GM21786 (cell line): ENCODE data around the gene C1orf146.
"Not testable (repeated sequence)": the region's sequence is repeated elsewhere in the genome, so short reads cannot be mapped to it uniquely, and the experiment has no call there.

Source experiments
- ATAC-seq: cut with Tn5 transposase; IDR thresholded peaks from one replicate; pipeline ENCODE4 v1.9.1; 2021; ENCODE audit not compliant: unreplicated experiment

Gene C1orf146, protein sequence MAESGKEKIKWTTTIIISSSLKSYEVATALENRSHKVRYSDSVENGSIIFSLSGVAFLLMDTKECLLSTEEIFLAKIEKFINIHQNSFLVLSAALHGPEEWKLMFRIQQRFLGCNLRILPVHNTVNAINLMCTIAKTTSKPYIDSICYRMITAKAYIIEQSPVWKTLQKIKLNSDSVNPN

DNA sequence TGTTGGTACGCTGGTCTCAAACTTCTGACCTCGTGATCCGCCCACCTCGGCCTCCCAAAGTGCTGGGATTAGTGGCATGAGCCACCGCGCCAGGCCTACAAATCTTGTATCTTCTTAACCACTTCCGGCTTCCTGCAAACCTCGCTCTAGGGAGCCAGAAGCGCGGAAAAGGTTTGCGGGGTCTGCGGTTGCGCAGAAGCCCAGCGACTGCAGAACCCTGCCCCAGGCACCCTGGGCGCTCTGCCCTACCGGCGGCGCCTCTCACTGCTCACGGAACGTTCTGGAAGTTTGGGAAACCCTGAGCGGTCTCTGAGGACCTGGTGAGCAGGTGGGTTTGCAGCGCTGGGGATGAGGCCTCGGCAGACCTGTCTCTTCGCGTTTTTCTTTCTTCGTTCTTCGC lies at the start of gene C1orf146:
C1orf146 (plus strand) TSS at position 195 of the 400 bp plus-strand sequence. CDS start 13,506 bp downstream, outside the sequence.
- ATAC-seq, result no peak

DNA sequence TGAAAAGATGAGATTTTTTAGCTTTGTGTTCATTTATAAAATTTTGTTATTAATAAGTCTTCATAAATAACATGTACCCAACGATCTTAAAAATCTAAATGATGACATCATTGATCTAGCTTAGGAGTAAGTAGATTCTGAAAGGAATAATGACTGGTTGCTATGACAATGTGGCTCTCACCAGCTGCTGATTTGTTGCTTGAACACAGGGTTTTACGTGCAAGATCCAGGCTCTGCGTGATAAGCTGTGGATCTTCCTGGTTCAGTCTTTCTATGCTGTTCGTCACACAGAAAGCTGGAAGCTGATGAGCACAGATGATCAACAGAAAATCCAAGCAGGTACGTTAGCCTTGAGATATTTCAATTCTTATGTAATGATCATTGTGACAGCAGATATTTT lies 49.1 kb upstream of the C1orf146 start:
- ATAC-seq, result no peak

DNA sequence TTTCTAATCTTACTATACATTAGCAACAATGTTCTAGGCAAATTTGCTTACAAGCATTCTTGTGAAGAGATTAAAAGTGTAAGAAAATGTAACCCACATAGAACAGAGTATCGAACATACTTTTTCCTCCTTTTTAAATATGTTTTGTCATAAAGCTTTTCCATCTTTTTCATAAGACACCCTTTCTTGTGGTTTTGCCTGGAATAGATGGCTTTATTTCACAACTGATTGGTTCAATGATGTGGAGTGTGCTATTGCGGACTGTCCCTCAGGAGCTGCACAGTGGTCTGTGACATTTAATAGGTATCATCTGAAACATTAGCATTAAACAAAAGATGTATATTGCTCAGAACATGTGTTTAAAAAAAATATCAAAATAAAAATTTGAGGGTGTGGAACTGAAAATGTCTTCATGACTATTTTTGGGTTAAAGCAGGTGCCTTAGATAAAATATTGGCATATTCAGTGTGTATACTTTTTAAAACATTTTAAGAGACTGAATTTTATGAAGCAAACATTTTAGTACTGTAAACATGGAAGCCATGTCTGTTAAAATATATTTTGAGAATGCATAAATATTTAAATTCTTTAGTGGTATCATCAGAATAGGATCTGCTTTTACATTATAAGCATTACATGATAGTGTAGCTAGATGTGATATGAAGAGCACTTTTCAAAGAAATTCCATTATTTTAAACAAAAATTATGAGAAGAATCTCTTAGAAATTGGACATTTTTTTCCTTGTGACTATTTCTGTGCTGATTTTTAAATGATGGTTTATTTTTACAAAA lies 48.3 kb upstream of the C1orf146 start:
- ATAC-seq, result no peak

DNA sequence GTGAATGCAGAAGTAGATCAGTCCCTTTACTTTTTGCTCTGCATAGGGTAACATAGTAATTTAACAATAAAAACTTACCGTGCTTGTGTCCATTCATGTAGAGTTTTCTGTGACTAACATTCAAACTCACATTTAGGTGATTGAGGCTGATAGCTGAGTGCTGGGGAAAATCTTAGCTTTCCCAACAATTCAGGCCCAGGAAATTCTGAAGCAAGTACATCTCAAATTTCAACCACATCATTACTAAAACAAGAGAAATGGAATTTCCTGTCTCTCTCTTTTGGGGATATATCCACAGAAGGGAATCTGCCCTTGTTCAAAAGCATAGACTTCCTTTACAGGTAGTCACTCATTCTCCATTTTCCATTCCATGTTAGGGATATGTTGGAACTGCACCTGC lies 33.1 kb upstream of the C1orf146 start:
- no peak for ATAC-seq

DNA sequence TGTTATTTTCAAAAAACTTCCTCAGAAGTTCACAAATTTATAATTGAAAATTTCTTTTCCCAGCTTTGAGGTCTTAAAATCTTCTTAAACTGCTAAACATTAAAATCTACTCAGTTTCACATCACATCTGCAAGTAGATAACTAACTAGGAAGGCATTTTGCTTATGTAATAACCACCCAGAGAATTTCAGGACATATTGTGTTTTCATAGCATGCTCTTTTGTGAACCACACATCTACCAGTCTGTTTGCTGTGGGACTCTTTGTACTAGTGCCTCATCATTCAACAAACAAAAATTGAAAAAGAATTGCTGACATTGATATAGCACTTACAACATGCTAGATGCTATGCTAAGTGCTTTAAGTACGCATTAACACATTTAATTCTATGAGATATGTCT lies 31.6 kb upstream of the C1orf146 start:
- no peak for ATAC-seq

DNA sequence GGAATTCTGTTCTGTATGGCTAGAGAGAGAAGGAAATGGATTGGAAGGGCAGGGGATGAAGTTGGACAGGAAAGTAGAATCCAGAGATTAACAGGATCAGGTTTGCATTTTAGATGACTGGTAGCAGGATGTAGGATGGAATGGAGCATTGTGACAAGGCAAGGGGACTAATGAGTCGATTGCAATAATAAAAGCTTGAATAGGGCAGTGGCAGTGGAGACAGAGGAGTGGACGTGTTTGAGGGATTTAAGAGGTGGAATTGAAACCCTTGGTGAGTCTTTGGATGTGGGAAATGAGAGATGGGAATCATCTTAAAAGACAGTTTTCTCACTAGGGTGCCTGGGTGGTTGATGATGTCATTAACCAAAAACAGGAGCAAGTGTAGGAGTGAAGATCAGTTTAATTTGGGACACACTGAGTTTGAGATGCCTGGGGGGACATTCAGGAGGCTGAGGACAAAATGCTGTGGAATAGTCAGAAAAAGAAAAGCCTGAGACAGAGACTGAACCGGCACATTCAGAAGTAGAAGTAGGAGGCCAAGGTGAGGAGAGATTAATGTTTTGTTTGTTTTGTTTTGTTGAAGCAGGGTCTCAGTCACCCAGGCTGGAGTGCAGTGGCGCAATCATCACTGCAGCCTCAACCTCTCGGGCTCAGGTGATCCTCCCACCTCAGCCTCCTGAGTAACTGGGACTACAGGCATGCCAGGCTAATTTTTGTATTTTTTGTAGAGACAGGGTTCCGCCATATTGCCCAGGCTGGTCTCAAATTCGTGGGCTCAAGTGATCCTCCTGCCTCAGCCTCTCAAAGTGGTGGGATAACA lies 29.1 kb upstream of the C1orf146 start:
- ATAC-seq, result no peak

DNA sequence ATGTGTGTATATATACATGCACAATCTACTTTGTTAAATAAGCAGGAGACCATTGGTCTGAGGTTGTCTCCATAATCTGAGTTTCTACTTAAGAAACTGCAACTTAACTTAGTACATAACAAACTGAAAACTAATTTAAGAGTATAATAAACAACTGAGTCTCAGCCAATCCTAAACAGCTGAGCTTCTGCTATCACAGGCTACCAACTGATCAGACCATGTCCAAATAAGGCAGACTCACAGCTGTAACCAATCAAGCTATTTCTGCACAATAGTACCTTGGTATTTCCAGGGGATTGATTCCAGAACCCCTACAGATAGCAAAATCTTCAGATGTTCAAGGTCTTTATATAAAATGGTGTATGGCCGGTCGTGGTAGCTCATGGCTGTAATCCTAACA lies 26.0 kb upstream of the C1orf146 start:
- no peak for ATAC-seq

DNA sequence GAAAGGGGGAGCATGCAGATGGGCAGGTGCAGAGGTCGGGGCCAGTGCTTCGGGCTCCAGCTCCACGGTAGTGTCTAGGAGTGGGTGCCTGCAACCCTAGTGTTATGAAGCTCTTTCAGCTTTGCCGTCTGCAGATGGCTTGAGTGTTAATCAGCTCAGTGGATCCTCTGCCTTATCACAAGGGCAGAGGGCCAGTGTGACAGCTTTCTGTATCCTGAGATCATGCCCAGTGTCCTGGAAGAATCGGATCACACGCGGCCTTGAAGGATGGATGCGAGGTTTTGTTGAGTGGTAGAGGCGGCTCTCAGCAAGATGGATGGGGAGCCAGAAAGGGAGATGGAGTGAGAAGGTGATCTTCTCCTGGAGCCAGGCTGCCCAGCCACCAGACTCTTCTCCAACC lies 25.5 kb upstream of the C1orf146 start:
- ATAC-seq, result no peak

DNA sequence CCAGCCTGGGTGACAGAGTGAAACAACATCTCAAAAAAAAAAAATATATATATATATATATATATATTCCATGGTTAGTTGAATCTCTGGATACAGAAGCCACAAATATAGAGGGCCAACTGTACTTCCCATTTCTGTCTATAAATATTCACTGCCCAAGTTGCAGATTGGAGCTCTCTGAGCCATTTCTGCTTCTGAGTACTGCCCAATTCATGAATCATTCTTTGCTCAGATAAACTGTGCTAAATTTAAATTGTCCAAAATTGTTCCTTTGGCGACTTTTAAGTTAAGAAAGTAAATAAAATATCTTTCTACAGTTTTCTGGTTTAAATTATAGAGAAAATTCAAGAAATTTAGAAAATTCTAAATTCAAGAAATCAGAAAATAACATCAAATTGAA lies 23.2 kb upstream of the C1orf146 start:
- no peak for ATAC-seq

DNA sequence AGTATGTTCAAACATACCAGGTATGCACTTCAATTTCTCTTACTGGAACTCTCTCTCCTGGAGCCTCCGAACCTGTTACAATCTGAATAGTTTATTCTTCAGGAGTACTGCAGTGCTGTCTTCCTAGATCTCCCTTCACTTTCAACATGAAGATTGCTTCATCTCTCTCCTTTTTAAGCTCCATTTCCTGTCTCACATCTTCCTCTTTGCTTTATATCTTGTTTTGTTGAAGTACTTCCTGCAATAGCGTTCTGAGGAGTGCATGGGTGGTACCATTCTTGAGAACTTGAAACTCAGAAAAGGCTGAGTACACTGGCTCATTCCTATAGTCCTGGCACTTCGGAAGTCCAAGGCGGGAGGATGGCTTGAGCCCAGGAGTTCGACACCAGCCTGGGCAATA lies 15.7 kb upstream of the C1orf146 start:
- no peak for ATAC-seq

DNA sequence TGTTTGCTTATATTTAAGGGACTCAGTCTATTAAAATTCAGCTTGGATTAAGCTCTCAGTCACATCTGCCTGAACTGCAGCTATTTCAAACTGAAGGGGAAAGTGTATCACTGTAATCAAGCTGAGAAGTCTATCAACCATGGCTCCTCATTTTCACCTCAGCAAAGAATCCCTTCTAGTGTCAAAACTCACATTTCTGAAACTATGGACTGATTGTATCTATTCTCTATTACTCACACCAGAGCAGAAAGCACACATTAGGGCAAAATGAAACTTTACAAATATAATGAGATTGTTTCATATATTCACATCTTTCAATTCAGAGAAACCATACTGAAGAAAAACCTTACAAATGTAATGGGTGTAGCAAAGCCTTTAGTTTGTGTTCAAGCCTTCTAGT lies 14.6 kb upstream of the C1orf146 start:
- ATAC-seq, result no peak

DNA sequence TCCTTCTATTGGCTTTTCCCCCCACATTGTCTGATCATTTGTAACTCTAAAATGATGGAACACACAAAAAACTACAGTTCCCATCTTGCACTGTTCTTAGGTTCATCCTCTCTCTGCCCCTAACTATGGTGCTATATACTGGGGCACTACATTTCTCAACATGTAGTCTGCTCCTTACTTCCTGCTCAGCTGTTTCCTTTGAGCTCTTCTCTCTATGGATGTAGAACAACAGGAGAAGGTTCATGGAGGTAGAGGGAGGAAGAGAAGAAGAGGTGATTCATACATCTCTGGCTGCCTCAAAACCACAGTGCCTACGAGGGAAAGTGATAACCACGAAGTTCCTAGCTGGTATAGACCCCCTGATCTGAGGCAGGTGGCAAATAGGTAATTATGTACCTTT lies 7.0 kb upstream of the C1orf146 start:
- no peak for ATAC-seq

DNA sequence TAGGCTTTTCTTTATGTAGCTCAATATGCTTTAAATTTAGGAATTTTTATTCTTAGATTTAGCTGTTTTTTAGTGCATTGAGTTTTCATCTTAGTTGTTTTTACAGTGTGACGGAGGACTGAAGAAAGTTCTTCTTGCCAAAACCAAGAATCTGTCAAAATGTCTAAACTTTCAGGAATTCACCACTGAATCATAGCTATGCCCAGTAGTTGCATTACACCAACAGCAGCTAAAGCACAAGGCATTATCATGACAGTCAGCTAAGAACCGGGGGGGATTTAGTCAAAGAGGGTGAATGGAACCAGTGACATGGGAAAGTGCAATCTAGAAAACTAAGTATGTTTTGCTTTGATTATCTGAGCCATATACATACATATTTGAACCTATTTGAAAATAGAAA lies 6.5 kb upstream of the C1orf146 start:
- ATAC-seq, result no peak

DNA sequence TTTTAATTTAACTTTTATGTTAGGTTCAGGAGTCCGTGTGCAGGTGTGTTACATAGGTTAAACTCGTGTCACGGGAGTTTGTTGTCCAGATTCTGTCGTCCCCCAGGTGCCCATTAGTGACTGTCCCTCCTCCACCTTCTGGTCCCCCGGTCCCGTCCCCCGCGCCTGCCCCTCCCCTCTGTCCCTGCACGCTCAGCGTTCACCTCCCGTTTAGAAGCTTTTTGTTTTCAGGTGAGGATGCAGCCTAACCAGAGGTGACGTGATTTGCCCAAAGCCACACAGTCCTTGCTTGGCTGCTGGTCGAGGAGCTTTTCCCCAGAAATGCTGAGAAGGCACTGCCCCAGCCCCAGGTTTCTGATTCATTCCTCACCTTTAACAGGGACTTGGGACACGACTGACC lies 844 bp downstream of the C1orf146 start:
- no peak for ATAC-seq

DNA sequence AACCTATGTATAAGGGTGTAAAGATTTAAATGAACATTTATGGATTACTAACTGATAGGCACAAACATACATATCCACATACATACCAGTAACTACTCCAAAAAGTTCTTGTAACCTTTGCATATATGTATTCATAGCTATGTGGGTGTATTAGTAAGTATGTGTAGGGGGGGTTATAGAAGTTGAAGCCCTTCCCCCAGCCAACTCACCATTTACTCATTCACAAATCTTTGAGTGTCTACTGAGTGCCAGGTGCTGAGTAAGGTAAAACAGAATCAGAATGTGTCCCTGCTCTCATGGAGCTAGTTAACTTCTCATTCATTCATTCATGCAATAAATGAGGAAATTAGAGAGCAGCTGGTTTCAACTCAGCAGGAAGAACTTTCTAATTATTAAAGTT lies 1.3 kb downstream of the C1orf146 start:
- no peak for ATAC-seq

DNA sequence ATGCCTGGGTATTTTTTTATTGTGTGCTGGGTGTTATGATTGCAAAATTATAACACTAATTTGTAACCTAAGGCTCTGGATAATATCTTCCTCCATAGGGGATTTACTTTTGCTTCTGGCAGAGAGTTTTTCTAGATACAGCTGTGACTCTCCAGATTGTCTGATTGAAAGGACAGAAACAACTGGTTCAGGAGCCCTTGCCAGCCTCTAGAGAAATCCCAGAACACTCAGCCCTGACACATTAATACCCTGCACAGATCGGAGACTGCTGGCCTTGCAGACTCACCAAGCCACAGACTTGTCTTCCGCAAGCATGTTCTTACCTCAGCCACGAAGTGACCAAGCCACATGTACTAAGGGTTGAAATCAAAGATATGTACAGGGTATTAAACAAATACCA lies 10.7 kb downstream of the C1orf146 start:
- ATAC-seq, result no peak

DNA sequence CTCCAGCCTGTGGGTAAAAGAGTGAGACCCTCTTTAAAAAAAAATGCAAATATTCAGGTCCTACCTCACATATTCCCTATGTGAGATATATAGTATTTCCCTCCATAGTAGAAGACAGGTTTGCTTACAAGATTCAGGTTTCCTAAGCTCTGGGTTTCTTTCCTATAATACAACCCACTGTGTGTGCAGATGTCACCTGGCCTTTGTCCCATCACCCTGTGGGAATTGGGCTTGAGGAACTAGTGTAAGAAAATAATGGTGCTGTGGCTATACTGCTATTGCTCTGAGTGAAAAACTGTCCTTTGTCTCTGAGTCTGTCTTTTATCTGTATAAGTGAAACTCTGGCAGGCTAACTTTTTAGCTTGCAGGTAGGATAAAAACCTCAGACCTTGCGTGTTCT lies 13.0 kb downstream of the C1orf146 start:
- no peak for ATAC-seq

DNA sequence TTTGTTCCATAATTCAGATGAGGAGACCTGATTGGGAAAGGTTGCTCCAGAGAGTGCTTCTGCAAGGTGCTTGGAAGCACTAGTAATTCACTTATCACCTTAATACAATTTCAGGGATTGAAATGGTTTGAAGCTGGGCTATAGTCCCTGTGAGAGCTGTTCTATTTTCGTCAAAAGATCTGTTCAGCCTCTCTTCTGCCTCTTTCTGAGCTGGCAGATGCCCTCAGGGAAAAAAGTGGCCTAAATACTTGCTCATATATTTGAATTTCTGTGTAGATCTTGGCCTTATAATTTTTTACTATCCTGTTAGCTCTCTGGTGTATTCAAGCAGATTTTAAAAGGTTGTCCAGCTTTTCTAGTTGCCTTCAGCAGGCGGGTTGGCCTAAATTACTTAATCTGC lies 22.3 kb downstream of the C1orf146 start:
- ATAC-seq, result no peak

DNA sequence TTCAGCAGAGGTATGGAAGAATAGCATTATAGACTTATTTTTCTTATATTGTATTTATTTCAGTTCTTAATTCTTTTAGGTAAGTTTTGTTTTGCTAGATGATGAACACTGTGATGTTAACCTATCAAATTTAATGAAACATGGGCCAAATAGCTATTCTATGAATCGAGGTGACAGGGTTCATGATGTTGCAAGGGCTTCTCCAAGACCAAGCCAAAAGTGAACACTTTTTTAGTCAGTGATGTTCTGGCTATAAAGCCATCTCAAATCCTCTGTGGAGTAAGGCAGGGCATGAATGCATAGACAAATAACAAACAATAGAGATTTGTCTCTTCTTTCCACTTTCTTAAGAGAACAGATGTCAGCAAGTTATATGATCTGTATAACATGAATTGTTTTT lies 26.7 kb downstream of the C1orf146 start:
- no peak for ATAC-seq

DNA sequence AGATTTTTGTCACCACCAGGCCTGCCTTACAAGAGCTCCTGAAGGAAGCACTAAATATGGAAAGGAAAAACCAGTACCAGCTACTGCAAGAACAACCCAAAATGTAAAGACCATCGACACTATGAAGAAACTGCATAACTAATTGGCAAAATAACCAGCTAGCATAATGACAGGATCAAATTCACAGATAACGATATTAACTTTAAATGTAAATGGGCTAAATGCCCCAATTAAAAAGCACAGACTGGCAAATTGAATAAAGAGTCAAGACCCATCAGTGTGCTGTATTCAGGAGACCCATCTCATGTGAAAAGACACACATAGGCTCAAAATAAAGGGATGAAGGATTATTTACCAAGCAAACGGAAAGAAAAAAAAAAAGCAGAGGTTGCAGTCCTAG lies 37.0 kb downstream of the C1orf146 start:
- ATAC-seq, result not testable (repeated sequence)

DNA sequence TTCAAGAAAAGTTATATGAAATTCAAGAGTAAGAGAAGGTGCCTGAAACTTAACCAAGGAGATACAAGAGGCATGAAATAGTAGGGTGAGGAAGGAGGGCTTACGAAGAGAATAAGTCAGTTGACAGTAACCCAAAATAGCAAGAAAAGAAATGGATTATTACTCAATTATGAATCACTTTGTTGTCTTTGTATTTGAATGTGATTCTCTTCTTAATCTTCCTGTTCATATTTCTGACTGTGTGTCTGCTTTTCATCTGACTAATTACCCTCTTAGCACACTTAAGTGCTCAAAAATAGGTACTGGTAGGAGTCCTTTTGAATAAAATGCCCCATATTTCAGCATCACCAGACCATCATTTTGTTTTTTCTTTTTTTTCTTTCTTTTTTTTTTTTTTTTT lies 41.6 kb downstream of the C1orf146 start:
- ATAC-seq, result no peak

DNA sequence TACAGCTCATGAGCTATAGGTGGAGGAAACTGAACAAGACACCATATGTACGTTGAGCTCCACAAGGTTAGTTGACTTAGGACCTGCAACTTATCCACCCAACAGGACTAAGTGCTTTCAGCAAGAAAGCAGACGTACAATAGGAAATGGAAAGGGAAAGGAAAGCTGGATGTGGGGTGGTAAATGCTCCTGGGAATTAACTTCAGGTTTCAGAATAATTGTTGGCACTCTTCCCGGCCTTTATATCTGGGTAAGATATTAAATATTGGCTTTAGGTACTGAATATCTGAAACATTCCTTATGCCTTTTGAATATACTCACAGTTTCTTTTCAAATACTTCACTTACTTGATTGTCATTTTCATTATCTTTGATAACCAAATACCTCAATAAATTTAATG lies 44.8 kb downstream of the C1orf146 start:
- no peak for ATAC-seq
